Stimulated activated CD4-positive, alpha-beta T cell treated with anti-CD3 and anti-CD28 coated beads, Interleukin-1b, Interleukin-23, amount 100 ng/mL, for 48 hours (primary cell): Measurements from ENCODE around the gene PLPP4.

Experiments
- DNase-seq: peaks from one replicate; pipeline ENCODE4 v3.0.0-alpha.2; 2020

Gene PLPP4

DNA sequence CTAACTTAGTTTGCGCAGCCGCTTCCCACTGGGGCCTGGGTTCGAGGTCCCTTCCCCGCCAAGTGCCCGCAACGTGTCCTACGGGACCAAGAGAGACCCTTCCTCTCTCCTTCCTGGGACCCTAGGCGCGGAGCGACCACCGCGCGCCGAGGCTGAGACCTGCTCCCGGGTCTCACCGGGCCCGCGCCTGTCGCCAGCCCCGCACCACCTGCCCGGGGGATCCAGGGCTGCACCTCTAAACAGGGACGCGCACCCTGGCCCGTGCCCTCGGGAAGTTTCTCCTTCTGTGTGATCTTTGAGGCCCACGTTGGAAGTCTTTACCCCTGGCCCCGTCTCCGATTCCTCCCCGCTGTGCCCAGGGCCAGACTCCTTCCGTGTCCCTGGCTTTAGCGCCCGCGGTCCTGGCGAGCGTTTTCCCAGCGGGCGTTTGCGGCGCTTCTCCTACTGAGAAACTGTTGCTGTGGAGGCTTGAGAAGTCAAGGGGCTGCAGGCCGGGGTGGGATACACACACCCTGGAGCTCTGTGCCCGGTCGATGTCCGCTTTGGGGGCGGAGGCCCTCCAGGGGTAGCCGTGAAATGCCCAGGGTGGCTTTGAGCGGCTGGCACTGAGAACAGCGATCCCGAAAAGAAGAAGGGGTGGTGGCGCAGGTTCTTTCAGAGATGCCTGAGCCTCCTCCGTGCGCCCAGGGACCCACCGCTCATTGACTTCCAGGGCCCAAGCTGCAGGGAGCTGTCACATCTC, 575 bp downstream of the PLPP4 start:
- DNase-seq, result no peak

- DNase-seq, result no peak
These were observed 1.4 kb downstream of the PLPP4 start for GRCh38 chr10:120458432-120458831.

GRCh38 chr10:120459185-120459584, 2.2 kb downstream of the PLPP4 start:
- no peak for DNase-seq

GRCh38 chr10:120460186-120460585, 3.2 kb downstream of the PLPP4 start:
- DNase-seq, result no peak

GRCh38 chr10:120460776-120461175, 3.7 kb downstream of the PLPP4 start:
- no peak for DNase-seq

DNA sequence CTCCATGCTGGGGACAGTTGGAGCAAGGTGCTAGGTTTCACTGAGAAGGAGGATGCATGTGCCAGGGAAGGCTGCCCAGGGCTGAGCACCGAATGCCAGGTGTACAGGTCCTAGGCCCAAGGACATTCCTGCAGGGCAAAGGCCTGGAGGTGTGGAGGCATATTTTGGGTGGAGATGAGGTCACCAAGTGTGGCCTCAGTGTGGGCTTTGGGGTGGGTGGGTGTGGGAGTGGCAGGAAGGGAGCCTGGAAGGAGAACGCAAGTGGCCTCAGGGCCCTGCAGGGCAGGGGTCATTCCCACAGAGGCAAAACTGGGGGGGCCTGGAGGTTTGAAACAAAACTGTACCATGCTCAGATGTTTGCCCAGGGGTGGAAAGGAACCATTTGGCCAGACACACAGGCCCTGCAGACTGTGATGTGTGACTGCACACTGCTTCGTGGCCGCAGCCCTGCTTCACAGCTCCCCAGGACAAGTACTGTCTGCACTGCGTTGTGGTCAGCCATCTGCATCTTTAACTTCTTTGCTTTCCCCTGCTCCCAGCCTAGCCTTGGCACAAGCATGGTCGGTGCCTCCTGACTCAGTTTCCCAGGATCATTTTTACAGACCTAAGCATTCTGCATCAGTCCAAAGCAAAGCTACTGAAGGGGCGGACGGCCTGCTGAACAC, 5.1 kb downstream of the PLPP4 start:
- no peak for DNase-seq

GRCh38 chr10:120465138-120465537, 8.1 kb downstream of the PLPP4 start:
- DNase-seq, result no peak

GRCh38 chr10:120466006-120466405, 9.0 kb downstream of the PLPP4 start:
- DNase-seq, result no peak

GRCh38 chr10:120473593-120473992, 16.6 kb downstream of the PLPP4 start:
- no peak for DNase-seq

DNA sequence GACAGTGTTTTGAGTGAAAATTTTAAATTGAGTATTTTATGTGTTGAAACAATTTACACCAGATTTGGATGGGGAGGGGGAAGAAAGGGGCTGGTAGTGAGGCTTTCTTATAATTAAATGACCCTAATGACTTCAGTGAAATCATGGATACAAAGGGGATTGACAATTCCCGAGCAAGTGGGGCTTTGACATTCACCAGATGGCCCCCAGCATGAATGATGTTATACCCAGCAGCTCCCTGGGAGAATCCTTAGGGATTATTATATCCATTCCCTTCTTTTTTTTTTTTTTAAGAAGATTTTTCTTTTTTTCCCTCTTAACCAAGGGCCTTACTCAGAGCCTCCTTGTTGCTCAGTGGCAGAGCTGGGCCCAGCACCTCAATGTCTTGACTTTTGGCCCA, 17.9 kb downstream of the PLPP4 start:
- DNase-seq, result no peak

- no peak for DNase-seq
These were observed 19.1 kb downstream of the PLPP4 start for GRCh38 chr10:120475844-120476791.

DNA sequence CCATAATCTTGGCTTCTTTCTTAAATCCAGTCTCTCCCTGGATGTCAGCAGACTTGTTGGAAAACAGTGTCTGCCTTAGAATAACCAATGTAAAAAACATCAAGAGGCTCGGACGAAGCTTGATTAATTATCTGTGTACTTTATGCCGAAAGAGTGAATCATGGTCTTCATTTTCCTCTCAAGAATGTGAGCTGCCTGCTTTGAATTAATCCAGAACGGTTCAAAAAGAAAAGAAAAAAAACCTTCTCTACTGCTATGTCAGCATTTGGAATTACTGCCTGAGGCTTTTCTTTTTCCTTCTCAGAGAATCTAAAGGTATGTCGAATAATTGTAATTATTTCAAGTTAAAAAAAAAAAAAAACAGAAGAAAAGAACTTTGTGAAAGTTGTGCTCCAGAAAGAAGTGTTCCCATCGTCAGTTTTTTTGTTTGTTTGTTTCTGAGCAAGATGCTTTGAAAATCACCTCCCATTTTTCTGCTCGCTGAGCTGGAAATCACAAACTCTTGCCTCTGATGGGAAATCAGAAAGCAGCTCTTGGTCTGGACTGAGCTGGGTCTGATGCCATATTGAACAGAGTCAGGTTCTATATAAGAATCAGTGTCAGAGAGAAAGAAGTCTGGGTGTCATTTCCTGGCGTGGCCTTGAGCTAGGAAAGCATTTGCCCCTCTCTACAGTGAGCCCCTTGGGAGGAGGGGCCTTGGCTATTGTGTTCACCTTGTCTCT, 20.2 kb downstream of the PLPP4 start:
- DNase-seq, result no peak

DNA sequence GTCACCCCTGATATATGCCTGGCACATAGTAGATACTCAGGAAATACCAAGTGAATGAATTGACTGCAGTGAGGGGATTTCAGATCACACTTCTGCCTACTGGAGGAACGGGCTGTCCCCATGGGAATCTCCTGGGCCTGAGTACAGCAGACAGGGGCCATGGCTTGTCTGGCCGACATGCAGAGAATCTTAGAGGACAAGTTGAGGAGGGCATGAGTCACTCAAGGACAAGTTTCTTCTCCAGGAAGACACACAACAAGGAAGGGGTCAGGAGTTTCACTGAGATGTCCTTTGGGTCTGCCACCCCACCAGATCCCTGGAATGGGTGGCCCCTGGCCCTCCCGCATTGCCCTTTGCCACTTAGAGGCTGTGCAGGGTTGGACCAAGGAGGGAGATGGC, 20.7 kb downstream of the PLPP4 start:
- DNase-seq, result no peak

DNA sequence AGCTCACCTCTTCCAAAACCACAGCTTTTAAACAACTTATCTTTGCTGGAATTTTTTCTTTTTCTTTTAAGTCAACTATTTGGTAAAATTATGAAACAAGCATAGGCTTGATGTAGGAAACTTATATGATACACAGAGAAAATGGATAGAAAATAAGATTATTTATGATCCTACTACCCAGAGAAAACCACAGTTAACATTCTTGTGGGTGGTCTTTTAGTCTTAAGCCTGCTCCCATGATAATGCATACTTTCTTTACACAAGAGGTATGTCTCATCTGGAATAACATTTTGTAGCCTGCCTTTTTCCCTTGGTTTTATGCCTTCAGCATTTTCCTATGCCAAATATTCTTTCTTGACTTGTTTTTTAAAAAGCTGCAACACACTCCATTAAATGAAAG, 21.4 kb downstream of the PLPP4 start:
- DNase-seq, result no peak

GRCh38 chr10:120479506-120479905, 22.5 kb downstream of the PLPP4 start:
- no peak for DNase-seq

DNA sequence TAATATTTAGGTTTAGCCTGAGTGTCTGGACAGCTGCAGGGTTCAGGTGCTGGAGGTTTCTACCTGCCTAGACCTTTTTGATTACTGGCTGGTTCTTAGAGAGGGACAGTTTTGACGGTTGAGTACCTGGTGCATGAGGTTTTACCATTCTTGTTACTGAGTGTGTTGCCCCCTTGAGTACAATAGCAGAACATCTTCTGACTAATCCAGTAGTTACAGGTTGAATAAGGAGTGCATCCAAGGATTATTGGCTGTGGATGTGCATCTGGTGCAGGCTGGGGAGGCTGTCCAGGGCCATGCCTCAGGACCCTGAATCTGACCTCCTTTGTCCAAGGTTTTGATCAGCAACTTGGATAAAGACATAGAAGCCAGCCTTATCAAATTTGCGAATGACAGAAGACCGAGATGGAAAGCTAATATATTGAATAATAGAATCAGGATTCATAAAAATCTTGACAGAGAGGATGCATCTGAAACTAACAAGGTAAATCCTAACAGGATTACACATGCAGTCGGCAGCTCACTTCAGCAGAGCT, 23.1 kb downstream of the PLPP4 start:
- no peak for DNase-seq

DNA sequence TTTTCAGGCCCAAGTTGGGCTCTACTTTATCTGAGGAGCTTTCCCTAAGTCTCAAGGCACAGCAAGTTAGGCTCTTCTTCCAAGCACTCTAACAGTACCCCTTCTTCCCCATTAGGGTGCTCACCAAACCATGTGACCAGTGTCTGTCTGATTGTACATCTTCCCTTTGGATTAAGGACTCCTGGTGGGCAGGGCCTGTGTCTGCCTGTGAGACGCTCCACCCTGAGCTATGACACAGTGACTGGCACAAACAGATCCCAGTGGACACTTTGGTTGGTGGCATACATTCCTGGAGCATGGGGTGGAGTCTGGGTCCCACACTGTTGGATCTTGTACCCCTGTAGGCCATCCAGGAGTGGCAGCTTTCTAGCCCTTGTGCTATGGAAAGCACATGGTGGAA, 23.8 kb downstream of the PLPP4 start:
- DNase-seq, result no peak

DNA sequence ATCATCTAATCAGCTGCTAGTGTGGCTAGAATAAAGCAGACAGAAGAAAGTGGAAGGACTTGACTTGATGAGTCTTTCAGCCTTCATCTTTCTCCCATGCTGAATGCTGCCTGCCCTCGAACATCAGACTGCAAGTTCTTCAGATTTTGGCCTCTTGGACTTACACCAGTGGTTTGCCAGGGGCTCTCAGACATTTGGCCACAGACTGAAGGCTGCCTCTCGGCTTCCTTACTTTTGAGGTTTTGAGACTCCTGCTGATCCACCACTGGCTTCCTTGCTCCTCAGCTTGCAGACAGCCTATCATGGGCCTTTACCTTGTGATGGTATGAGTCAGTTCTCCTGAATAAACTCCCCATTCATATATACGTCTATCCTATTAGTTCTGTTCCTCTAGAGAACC, 26.0 kb downstream of the PLPP4 start:
- no peak for DNase-seq

DNA sequence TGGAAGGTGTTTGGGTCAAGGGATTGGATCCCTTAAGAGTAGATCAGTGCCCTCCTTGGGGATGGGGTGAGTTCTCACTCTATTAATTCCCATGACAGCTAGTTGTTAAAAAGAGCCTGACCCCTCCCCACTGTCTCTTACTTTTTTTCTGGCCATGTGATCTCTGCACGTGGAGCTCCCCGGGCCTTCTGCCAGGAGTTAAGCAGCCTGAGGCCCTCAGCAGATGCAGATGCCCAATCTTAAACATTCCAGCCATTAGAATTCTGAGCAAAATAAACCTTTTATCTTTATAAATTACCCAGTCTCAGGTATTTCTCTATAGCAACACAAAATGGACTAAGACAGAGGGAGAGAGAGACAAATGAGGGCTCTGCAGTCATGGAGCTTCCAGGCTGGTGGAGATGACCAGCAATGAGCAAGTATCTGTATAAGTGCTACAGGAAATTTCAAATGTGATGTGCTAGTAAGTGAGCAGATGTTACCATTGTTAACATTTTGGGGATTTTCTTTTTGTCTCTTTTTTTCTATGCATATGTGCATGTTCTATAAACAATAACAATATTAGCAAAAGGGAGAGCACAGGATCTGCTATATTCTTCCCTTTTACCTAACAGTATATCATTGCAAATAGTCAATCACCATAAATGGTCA, 26.7 kb downstream of the PLPP4 start:
- DNase-seq, result no peak

DNA sequence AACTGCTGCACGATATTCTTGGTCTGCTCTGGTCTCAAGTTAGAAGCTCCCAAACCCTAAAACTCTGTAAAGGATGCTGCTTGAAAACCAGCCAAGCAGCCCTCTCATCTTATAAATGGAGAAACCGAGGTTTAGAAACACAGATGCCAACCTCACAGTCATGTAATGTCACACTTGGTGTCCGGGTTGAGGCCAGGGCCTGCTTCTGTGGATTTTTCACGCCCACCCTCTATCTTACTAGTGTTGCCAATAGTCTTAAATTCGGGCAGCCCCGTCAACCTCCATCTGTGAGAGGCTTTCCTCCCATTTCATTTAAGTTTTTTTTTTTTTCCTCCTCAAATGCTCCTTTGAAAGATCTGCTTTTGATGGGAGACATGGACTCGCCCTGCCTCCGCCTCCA, 28.9 kb downstream of the PLPP4 start:
- DNase-seq, result no peak

DNA sequence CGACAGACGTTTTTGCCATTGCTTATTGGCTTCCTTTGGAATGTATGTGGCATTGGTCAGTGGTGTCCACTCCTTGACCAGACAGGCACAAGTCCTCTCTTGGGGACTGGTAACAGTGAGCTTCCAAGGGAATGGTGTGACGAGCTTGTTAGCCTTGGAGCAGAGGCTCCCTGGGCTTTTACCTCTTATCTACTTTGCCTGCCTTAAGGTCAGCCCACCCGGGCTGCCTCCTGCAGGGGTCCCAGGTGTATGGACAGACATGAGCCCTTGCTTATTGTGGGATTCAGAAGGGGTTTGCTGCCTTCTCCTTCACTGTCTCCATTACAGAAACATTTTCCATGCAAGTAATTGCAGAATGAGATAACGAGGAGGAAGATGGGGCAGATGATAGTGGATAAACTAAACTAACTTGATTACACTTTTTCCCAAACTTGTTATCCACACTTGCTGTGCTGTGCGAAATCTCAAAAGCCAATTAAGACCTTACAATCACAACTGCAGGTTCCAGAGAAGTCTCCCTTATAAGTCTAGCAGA, 29.7 kb downstream of the PLPP4 start:
- DNase-seq, result no peak

- no peak for DNase-seq
These were observed 33.3 kb downstream of the PLPP4 start for GRCh38 chr10:120490288-120490687.
